GM12878 (cell line): Measurements from ENCODE around the gene MRPL39. TPM values are rescaled to one million over a fixed set of nuclear protein-coding genes. Genes with fewer than 3 reads are reported as not detected.

ENCODE experiments used
- ATAC-seq: fragments of 200-7000 bp; cut with Tn5 transposase; 3 replicates; pipeline ENCODE4 v1.9.1; 2020; ENCODE audit warnings: mild to moderate bottlenecking, moderate library complexity
- BruUV-seq: library from RNA; stranded (reverse); fragments of 400-500 nt; replicated peaks from 2 replicates; lab custom pipeline; 2021; lab: Mats Ljungman, UMichigan
- CTCF ChIA-PET: fragments of 300-600 bp; sonication (Branson Sonifier 250); formaldehyde crosslinking; extraction: SDS; loops from one replicate; lab custom pipeline; 2021; ENCODE audit warnings: inconsistent platforms; lab: Yijun Ruan, JAX
- POLR2A ChIA-PET: fragments of 350-600 bp; formaldehyde crosslinking; extraction: SDS; loops from one replicate; lab custom pipeline; 2021; ENCODE audit warnings: inconsistent platforms; lab: Charles Lee
- RAD21 ChIA-PET: fragments of 300-600 bp; sonication (Branson Sonifier 250); formaldehyde crosslinking; loops from one replicate; lab custom pipeline; 2023; ENCODE audit warnings: antibody characterized with exemption; ENCODE audit not compliant: unreplicated experiment; lab: Charles Lee
- SMC1A ChIA-PET: fragments of 300-600 bp; sonication (Branson Sonifier 250); formaldehyde crosslinking; loops from one replicate; lab custom pipeline; 2023; ENCODE audit not compliant: unreplicated experiment, uncharacterized antibody; lab: Charles Lee
- DNase-seq: peaks from one replicate; pipeline ENCODE4 v3.0.0-alpha.2; 2011; ENCODE audit warnings: low read depth, low spot score
- FAIRE-seq: peaks from 3 replicates; lab custom pipeline; 2011; peaks lifted over from hg19 to GRCh38; lab: Jason Lieb, UNC
- H2AFZ ChIP-seq: 2 replicates; pipeline ENCODE4 v1.6.0; 2011; ENCODE audit warnings: low read depth, low read length, control low read depth; ENCODE audit not compliant: control insufficient read depth
- H3K27ac ChIP-seq: 2 replicates; pipeline ENCODE4 v1.5.1; 2011; ENCODE audit warnings: control low read depth; ENCODE audit not compliant: control insufficient read depth, insufficient read depth
- H3K27me3 ChIP-seq, 2 experiments: replicated peaks in 1 of 2; 2 replicates each; pipeline versions ENCODE4 v1.6.0 to v1.6.1; 2011; ENCODE audit warnings: low read length in 1 of 2; ENCODE audit not compliant: control insufficient read depth in 2 of 2, insufficient read depth in 2 of 2
- H3K36me3 ChIP-seq, 2 experiments: 2 replicates each; pipeline ENCODE4 v1.5.1; 2011; ENCODE audit warnings: low read length in 1 of 2; ENCODE audit not compliant: control insufficient read depth in 2 of 2, insufficient read depth in 2 of 2
- H3K4me1 ChIP-seq: 2 replicates; pipeline ENCODE4 v1.6.1; 2011; ENCODE audit warnings: mild to moderate bottlenecking, low read length, moderate library complexity, mixed read lengths; ENCODE audit not compliant: control insufficient read depth, insufficient read depth
- H3K4me2 ChIP-seq: 2 replicates; pipeline ENCODE4 v1.6.0; 2011; ENCODE audit warnings: control low read depth; ENCODE audit not compliant: control insufficient read depth, insufficient read depth
- H3K4me3 ChIP-seq: fragments of 200-600 bp; sonication (generic); 2 replicates; pipeline ENCODE4 v1.5.1; 2016
- H3K79me2 ChIP-seq: 2 replicates; pipeline ENCODE4 v1.6.0; 2011; ENCODE audit warnings: low read length; ENCODE audit not compliant: control insufficient read depth, insufficient read depth
- H3K9ac ChIP-seq: 2 replicates; pipeline ENCODE4 v1.8.0; 2011; ENCODE audit warnings: low read length, control low read depth, mixed read lengths; ENCODE audit not compliant: control insufficient read depth, insufficient read depth
- H3K9me3 ChIP-seq: replicated peaks from 3 replicates; pipeline ENCODE4 v1.5.1; 2011; ENCODE audit warnings: mild to moderate bottlenecking, low read length; ENCODE audit not compliant: control insufficient read depth, insufficient read depth
- H4K20me1 ChIP-seq: 2 replicates; pipeline ENCODE4 v1.6.0; 2011; ENCODE audit not compliant: control insufficient read depth, insufficient read depth
- BCL11A ChIP-seq: IDR thresholded peaks from 2 replicates; pipeline ENCODE4 v1.6.1; 2011; ENCODE audit warnings: low read depth, low read length
- ELK1 ChIP-seq: IDR thresholded peaks from 2 replicates; pipeline ENCODE4 v1.6.1; 2012; ENCODE audit warnings: low read depth, low read length, improper control_type of control experiment
- EZH2 ChIP-seq: IDR thresholded peaks from 2 replicates; pipeline ENCODE4 v1.6.1; 2012; ENCODE audit warnings: low read depth, mild to moderate bottlenecking, control low read depth, inconsistent platforms, low read length, borderline replicate concordance; ENCODE audit not compliant: control insufficient read depth
- KAT2A ChIP-seq: conservative IDR thresholded peaks from 2 replicates; pipeline ENCODE4 v1.6.1; 2011; ENCODE audit warnings: low read depth, low read length; ENCODE audit not compliant: control insufficient read depth
- MTA2 ChIP-seq: fragments of 450-650 bp; IDR thresholded peaks from 2 replicates; pipeline ENCODE4 v1.6.1; 2016; ENCODE audit warnings: low read depth, mild to moderate bottlenecking, moderate library complexity
- PBX3 ChIP-seq: IDR thresholded peaks from 2 replicates; pipeline ENCODE4 v1.6.1; 2011; ENCODE audit warnings: mild to moderate bottlenecking, low read depth, low read length, moderate library complexity; ENCODE audit not compliant: insufficient replicate concordance
- POLR2A ChIP-seq: IDR thresholded peaks from 2 replicates; pipeline ENCODE4 v1.6.1; 2011; ENCODE audit warnings: low read depth, mild to moderate bottlenecking, low read length
- PRDM15 ChIP-seq: fragments of 450-650 bp; formaldehyde crosslinking; IDR thresholded peaks from 2 replicates; pipeline ENCODE4 v1.4.0; 2020; ENCODE audit warnings: mild to moderate bottlenecking, moderate library complexity
- RAD21 ChIP-seq: IDR thresholded peaks from 2 replicates; pipeline ENCODE4 v1.6.1; 2011; ENCODE audit warnings: mild to moderate bottlenecking, low read depth, low read length, moderate library complexity; ENCODE audit not compliant: insufficient read depth
- SP1 ChIP-seq: IDR thresholded peaks from one replicate; pipeline ENCODE4 v1.6.1; 2011; ENCODE audit warnings: low read depth, low read length
- SUPT20H ChIP-seq: IDR thresholded peaks from 2 replicates; pipeline ENCODE4 v1.6.1; 2011; ENCODE audit warnings: low read depth, mild to moderate bottlenecking, low read length, moderate library complexity, borderline replicate concordance; ENCODE audit not compliant: control insufficient read depth
- SUZ12 ChIP-seq: fragments of 200-600 bp; sonication (generic); IDR thresholded peaks from one replicate; pipeline ENCODE4 v1.6.1; 2018; ENCODE audit warnings: antibody characterized with exemption, mild to moderate bottlenecking; ENCODE audit not compliant: unreplicated experiment
- ZNF687 ChIP-seq: fragments of 450-650 bp; IDR thresholded peaks from 2 replicates; pipeline ENCODE4 v1.6.1; 2017; ENCODE audit warnings: mild to moderate bottlenecking, moderate library complexity
- WGBS: methylation state at CpG from one replicate; pipeline ENCODE4 v1.1.6; 2016; ENCODE audit warnings: low lambda C conversion rate; ENCODE audit not compliant: insufficient replicate concordance, insufficient coverage; ENCODE audit errors: missing lambda C conversion rate; 5-methylcytosine and 5-hydroxymethylcytosine counted together
- in situ Hi-C: fragments of 300-500 bp; cut with MboI; formaldehyde crosslinking; loops from 9 replicates; pipeline ENCODE4 v1.14.3; 2018; ENCODE audit warnings: mixed read lengths
- intact Hi-C: fragments of 100-400 bp; cut with micrococcal nuclease; formaldehyde crosslinking; loops from one replicate; pipeline ENCODE4 v1.14.2; 2022; ENCODE audit not compliant: unreplicated experiment
- polyA plus RNA-seq, 11 experiments: library from polyadenylated mRNA; depleted of rRNA in 4 of 11; unstranded in 6 of 11; stranded (reverse) in 5 of 11; fragments of >200 nt; fragmentation: Nextera tagmentation in 4 of 11; fragmentation: Illumina TruSeq in 1 of 11; extraction: Ambion mirVana in 4 of 11; extraction: Trizol in 1 of 11; gene quantifications; 1 replicate in 1 of 11; 2 replicates in 10 of 11; pipeline versions ENCODE4 v1.2.1 to v1.2.3, GENCODE V29; 2011 to 2016; ENCODE audit warnings: inconsistent platforms in 2 of 11, missing spikeins in 2 of 11, low read depth in 1 of 11
- total RNA-seq, 4 experiments: library from RNA; depleted of rRNA in 3 of 4; stranded (reverse); fragments of >200 nt in 3 of 4; fragmentation: Illumina TruSeq in 1 of 4; extraction: Trizol in 1 of 4; gene quantifications; 2 replicates each; pipeline versions ENCODE4 v1.2.1 to v1.2.3, GENCODE V29; 2013 to 2021

Gene MRPL39
- total and polyA plus RNA-seq, 10 of the 15 experiments (the other 5 are each of a cell fraction or from before 2014, with no cell fraction given) = 68.8 to 292 (median 120) TPM

GRCh38 chr21:25552856-25553255, 54.4 kb downstream of the MRPL39 start:
- no peaks in the 10 kb centered on the region for H3K27me3 ChIP-seq
- POLR2A ChIA-PET = no interaction called here
- H3K9me3 ChIP-seq = no peaks in the 10 kb centered on the region
- DNase-seq (no peak), ATAC-seq (no peak), FAIRE-seq (peak; percentile 31)
- H4K20me1 ChIP-seq = no peaks in the 10 kb centered on the region
- CTCF ChIA-PET = interaction anchor here (0.6 to 1.8 kb wide), 4 partner anchors 13 to 61 kb away, joined by 3 to 5 read pairs (median 3); no protein-coding TSS in a partner anchor
- no peak overlapping the region for H3K4me2 ChIP-seq
- SMC1A ChIA-PET = interaction anchor here (0.7 to 2.8 kb wide), 4 partner anchors 13 to 125 kb away, joined by 3 to 9 read pairs (median 3); no protein-coding TSS in a partner anchor
- no peak overlapping the region for H2AFZ ChIP-seq
- peaks cover 4% of the 10 kb centered on the region for H3K4me1 ChIP-seq
- H3K79me2 ChIP-seq = no peaks in the 10 kb centered on the region
- no peaks in the 10 kb centered on the region for H3K36me3 ChIP-seq
- 84% methylated on average over 5 of the region's 5 CpGs for WGBS
- RAD21 ChIA-PET = interaction anchor here (1.2 kb wide), 1 partner anchor 39 kb away, joined by 3 read pairs; no protein-coding TSS in a partner anchor
- in situ Hi-C loops (no loop called here), intact Hi-C loops (no loop called here)
- H3K4me3 ChIP-seq = no peak overlapping the region
- no peak overlapping the region for H3K9ac ChIP-seq
- H3K27ac ChIP-seq = no peak overlapping the region
- BruUV-seq = no TSS peak
- no peak for TF ChIP-seq ELK1
- TF ChIP-seq PBX3 = no peak
- no peak for TF ChIP-seq PRDM15 (CRISPR knock-in tag)
- no peak for TF ChIP-seq BCL11A
- no peak for TF ChIP-seq POLR2A
- no peak for TF ChIP-seq MTA2
- TF ChIP-seq SUZ12 = no peak
- TF ChIP-seq EZH2 = no peak
- no peak for TF ChIP-seq SP1
- TF ChIP-seq KAT2A = no peak
- no peak for TF ChIP-seq SUPT20H
- no peak for TF ChIP-seq ZNF687
- TF ChIP-seq RAD21 = no peak
